HL-60/S4 (cell line): ENCODE results near the gene ZBTB6.
"Not testable (repeated sequence)": the region's sequence is repeated elsewhere in the genome, so short reads cannot be mapped to it uniquely, and the experiment has no call there.

ENCODE experiments used
- in situ Hi-C: fragments of 300-500 bp; cut with MboI; formaldehyde crosslinking; loops from 2 replicates; pipeline ENCODE4 v1.14.3; 2022; ENCODE audit warnings: low sequenced_read_pairs

The ZBTB6 gene

DNA sequence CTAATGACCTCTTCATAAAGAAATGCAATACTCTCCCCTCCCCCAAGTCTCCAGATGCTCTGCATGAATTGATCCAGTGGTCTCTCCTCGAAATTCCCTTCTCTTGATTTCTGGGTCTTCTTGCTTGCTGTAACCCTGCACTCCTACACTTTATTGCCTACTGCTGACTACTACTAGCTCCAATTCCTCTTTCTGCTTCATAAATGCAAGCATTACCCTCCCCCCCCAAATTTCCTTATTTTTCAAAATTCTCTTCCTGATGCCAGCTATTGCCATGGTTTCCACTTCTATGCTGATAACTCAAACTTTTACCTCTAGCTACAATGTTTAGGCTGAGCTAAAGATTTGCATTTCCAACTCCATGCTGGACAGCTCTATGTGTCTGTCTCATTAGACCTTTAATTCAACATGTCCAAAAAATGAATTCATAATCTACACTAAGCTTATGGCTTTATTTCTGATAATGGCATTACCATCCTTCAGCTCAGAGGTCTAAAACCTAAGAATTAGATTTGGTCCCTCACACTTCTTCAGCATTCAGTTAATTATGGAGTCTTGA lies 16.8 kb upstream of the ZBTB6 start:
- in situ Hi-C loops: no loop called here

DNA sequence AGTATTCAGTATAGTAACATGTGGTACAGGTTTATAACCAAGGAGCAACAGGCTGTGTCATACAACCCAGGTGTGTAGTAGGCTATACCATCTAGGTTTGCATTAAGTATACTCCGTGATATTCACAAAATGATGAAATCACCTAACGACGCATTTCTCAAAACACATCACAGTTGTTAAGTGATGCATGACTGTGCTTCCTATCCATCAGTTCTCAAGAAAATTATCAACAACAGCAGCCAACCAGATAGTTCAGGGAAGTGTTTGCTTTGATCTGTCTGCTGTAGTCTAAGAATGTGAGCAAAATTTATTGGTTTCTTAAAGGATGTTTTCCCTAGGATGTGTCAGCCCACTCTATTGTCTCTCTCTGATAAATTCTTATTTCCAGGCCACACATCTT lies 10.8 kb upstream of the ZBTB6 start:
- in situ Hi-C loops: no loop called here

DNA sequence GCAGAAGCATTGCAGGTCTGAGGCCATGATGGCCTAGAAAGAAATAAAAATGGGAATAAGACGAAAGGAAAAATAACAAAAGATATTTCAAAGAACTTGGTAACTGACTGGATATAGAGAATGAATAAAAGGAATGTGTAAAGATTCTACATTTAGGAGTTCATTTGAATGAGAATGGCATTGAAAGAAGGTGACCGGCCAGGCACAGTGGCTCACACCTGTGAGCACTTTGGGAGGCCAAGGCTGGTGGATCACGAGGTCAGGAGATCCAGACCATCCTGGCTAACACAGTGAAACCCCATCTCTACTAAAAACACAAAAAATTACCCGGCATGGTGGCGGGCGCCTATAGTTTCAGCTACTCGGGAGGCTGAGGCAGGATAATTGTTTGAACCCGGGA lies 9.6 kb upstream of the ZBTB6 start:
- in situ Hi-C loops: no loop called here

DNA sequence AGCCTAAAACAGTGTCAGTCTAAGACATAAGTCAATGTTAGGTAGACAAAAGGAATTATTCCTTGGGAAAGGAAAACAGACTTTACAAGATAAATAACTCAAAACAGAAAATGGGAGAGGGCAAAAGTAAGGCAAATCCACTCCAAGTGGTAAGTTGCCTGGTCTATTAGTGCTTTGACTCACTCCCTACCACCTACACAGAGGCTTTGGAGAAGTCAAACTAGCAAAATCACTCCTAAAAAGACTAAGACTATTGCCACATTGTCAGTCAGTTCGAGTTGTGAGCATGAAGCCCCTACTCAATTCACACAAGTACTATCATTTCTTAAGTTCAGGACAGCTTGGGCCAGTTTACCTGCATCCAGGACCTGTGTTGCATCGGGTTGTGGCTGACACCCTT lies 5.2 kb upstream of the ZBTB6 start:
- in situ Hi-C loops: no loop called here

DNA sequence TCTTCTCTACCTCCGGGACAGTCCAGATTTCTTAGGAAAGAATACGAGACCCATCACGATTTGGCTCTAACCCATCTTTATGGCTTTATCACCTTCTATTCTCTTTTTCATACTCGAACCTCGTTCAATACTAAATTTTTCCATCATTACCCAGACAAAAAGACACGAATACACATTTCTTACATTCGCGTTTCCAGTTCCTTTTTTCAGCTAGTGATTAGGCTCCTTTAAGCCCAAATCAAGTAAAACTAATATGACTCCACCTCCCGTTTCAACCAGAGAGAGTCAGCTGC lies 506 bp downstream of the ZBTB6 start:
- in situ Hi-C loops: no loop called here

DNA sequence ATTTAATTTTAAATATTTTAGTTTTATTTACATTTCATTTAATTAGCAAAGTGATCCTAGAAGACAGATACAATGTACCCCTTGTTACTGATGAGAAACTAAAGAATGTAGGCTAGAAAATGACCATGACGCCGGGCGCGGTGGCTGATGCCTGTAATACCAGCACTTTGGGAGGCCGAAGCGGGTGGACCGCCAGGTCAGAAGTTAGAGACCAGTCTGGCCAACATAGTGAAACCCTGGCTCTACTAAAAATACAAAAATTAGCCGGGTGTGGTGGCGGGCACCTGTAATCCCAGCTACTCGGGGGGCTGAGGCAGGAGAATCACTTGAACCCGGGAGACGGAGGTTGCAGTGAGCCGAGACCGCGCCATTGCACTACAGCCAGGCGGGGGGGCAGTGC lies 7.0 kb downstream of the ZBTB6 start:
- in situ Hi-C loops: not testable (repeated sequence)

DNA sequence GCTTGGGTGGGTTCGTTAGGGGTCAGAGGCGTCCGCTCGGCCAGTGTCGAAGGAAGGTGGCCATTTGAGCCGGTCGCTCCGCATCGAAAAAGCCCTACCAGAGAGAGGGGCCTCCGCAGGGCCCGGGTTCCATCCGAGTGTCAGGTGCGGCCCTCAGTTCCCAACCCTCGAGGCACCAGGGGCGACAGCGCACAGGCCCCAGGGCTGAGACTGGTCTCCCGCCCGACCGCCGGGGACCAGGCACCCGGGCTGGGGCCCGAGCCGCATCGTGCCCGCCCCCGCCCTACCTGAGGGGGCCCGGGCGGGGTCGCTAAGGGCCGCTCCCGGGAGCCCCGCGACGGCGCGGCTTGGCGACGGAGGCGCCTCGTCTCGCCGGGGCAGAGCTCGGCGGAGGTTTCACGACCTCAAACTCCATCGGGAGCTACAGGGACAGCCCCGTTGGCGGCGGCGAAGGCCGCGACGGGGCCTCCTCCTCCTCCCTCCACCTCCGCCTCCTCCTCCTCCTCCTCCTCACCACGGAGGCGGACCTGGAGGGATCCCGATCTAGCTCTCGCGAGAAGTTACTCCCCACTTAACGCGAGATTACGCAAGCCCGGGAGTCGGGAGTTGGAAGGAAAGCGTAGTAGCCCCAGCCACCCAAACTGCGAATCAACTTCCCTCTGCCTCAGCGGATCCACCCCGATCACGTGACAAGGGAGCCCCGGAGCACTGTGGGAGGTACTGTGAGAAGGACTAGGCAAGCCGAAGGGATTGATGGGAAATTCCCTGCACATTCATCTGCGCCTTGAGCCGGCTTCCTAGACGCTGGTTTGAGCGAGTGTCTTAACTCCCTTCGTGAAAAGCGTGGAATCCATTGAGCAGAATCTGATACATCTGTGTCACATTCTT lies 8.1 kb downstream of the ZBTB6 start, which contains the start of gene RC3H2:
Gene RC3H2, minus strand, starts transcription at position 537 of the 888 bp plus-strand sequence. CDS start 7,850 bp downstream, outside the sequence.
- in situ Hi-C loops: no loop called here

DNA sequence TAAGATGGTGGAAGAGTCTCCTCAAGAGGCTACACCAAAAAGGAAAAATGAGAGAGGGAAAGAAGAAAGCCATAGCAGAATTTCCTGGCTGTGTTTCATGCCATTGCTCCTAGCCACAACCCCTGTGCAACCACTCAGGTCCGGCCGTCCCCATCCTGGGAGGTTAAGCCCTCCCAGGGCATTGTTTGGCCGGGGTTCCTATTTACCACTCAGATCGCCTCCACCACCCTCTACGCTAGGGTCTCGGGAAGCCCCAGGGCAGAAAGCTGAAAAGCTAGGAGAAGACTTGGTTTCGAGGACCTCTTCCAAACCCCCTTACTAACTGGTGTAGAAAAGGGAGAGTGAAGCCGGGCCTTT lies 8.7 kb downstream of the ZBTB6 start:
- in situ Hi-C loops: no loop called here

DNA sequence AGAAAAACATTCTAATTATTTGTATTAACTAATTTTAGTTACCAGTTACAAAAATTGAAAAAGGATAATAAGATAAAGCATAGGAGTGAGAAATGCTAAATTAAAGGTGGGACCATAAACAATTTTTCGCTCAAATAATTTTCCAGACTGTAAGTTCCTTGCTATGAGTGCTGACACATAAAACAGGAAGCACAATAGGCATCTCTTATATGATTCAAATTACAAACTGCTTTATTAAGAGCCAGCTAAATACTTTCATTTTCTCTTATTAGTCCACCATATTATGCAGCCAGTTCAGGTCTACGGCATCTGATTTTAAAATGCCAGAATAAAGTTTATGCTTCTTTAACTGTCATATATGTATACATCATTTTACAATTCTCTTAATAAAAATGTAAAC lies 12.3 kb downstream of the ZBTB6 start:
- in situ Hi-C loops: no loop called here

DNA sequence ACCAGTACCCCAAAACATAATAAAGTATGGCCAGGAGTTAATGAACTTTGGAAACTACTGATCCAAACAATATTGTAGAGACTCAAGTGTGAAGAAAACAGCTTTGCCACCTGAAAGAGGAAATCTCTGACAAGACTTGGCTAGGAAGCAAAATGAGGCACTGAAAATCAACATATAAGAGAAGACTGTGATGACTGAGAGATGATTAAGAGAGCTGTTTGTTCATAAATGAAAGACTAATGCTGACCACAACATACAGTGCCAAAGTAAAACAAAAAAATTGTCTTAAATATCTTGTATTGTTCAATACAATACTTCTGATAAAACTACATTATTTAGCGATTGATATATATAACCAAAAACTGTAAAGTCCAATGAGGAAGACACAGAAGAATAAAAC lies 15.2 kb downstream of the ZBTB6 start:
- in situ Hi-C loops: no loop called here

DNA sequence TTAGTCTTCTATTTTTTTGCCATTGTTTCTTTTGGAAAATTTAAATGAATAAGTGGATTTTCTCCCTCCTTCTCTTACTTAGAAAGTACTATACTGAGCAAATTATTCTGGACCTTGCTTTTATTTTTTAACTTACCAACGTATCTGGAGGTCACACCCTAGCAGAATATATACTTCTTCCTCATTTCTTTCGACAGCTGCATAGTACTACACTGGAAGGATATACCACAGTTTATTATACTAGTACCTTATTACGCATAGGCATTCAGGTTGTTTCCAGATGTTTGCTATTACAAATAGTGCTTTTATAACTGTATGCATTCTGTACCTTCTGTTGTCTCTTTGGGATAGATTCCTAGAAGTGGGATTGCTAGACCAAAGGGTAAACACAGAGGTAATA lies 24.6 kb downstream of the ZBTB6 start:
- in situ Hi-C loops: no loop called here

DNA sequence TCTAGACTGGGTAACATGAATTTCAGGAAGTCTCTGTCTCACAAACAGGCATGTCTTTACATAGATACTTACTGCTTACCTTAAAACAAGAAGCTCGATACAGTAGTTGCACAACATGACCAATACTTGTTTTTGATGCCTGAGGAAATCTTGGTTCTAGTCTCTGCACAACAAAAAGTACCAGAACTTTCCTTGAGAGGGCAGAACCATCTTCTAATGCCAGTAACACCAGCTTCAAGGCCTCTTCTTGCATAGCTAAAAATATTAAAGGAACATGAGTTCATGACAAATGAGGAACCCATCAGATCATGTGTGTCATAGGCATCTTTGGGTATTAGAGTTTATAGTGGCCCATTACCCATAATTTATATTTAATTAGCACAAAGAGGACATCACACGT lies 30.0 kb downstream of the ZBTB6 start:
- in situ Hi-C loops: no loop called here

DNA sequence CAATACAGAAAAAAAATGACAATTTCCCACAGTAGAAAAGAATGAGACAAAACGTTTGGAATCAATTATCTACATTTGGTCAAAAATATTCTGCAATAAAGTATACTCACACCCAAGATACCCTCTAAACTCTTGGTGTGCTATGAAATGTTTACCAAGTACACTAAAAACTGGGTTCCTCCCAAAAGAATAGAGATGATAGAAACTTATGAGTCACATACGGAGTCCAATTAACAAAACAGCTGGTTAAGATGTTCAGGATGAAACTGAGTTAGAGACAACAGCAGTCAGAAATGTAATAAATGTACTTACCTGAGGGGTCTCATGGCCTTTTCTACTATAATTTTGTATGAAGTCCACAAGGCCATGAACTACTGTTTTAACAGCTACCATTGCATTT lies 33.7 kb downstream of the ZBTB6 start:
- in situ Hi-C loops: no loop called here

DNA sequence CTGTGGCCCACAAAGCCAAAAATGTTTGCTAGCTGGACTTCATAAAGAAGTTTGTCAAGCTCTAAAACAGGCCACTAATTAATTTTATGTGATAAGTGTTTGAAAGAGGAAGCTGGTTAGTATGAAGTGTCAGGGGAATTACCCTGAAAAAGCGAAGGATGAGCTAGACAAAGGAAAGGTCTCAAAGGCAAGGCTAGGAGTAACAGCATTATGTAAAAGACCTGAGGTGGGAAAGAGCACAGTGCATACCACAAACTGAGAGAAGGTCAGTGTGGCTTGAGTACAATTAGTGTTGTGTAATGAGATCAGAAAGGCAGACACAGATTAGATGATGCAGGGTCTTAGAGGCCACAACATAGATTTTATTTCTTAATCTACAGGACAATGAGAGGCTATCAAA lies 37.6 kb downstream of the ZBTB6 start:
- in situ Hi-C loops: no loop called here

DNA sequence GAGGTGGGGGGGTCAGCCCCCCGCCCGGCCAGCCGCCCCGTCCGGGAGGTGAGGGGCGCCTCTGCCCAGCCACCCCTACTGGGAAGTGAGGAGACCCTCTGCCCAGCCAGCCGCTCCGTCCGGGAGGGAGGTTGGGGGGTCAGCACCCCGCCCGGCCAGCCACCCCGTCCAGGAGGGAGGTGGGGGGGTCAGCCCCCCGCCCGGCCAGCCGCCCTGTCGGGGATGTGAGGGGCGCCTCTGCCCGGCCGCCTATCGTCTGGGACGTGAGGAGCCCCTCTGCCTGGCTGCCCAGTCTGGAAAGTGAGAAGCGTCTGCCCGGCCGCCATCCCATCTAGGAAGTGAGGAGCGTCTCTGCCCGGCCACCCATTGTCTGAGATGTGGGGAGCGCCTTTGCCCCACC lies 45.8 kb downstream of the ZBTB6 start:
- in situ Hi-C loops: not testable (repeated sequence)

DNA sequence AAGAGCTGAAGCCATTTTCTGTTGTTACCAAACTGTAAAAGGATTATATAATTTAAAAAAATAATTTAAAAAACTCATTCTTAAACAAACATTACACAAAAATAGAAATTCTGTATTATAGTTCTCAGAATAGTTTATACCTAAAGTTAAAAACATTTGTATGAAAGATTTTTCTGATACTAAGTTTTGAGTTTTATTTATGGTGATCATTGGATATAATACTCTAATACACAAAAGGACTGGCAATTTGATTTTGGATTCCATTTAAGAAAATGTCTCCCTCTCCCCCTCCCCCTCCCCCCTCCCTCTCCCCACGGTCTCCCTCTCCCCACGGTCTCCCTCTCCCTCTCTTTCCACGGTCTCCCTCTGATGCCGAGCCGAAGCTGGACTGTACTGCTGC lies 47.0 kb downstream of the ZBTB6 start:
- in situ Hi-C loops: no loop called here

DNA sequence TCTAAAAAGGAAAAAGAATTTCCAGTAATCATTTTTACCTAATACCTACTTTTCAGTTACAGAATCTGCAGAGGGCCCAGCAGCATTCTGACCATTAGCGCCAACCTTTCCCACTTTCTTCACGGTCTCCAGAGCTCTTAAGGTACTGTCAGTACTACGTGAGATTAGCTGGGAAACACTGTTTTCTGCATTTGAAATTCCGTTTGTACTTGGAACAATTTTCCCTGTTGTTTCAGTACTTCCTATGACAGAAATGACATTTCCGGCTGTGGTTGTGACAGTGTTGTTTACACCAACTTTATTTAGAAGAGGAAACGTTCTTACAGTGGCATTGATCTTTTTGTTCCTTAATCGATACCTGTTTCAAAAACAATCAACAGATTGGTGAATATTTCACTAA lies 47.8 kb downstream of the ZBTB6 start:
- in situ Hi-C loops: no loop called here

DNA sequence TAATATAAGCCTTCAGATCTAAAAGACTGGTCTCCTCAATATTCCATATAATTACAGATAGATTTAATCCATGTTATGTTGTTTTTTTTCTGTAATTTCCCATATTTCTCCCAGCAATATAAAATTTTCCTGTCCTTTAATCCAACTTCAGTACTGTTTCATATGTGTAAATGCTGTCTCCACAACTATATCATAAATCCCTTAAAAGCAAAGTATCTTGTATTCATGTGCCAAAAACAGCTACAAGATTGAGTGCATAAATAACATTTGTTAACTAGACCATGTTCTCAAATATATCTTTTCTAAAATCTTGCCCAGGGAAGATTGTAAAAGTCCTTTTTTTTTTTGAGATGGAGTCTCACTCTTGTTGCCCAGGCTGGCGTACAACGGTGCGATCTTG lies 49.7 kb downstream of the ZBTB6 start:
- in situ Hi-C loops: no loop called here

DNA sequence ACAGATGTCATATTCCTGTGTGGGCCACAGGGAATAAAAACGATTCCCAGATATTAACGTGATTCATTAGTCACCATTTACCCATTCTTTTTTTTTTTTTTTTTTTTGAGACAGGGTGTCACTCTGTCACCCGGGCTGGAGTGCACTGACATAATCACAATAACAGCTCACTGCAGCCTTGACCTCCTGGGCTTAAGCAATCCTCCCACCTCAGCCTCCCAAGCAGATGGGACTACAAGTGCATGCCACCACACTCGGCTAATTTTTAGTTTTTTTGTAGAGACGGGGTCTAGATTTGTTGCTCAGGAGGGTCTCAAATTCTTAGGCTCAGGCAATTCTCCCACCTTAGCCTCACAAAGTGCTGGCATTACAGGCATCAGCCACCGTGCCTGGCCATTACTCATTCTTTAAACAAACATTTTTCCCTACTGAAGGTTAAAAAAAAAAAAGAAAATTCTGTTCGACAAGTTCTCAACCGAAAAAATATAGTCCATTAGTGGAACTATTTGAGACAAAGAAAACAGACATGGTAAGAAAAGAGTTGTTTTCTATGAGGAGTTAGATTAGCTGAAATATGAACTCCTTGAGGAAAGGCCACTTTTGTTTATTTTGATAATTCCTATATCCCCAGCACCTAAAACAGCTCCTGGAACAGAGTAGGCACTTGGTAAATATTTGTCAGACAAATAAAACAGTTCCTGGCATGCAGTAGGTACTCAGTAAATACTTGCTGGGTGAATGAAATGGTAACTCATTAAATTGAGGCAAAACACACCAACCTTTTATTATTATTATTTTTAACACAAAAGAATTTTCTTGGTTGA lies 52.6 kb downstream of the ZBTB6 start:
- in situ Hi-C loops: no loop called here
